KOPT-K1 (cell line): Measurements from ENCODE around the gene SPACA4.
"Not testable (repeated sequence)": the region's sequence is repeated elsewhere in the genome, so short reads cannot be mapped to it uniquely, and the experiment has no call there.

Experiments
- H3K27ac ChIP-seq: fragments of 200-600 bp; sonication (generic); 2 replicates; pipeline ENCODE4 v1.5.1; 2016; ENCODE audit warnings: antibody characterized with exemption, mild to moderate bottlenecking, low read depth, low read length; ENCODE audit not compliant: poor library complexity, severe bottlenecking
- H3K36me3 ChIP-seq: fragments of 200-600 bp; sonication (generic); 2 replicates; pipeline ENCODE4 v1.5.1; 2017; ENCODE audit warnings: antibody characterized with exemption, mild to moderate bottlenecking, low read length, moderate library complexity; ENCODE audit not compliant: insufficient read depth
- H3K9me3 ChIP-seq: fragments of 200-600 bp; sonication (generic); 2 replicates; pipeline ENCODE4 v1.5.1; 2017; ENCODE audit warnings: antibody characterized with exemption, low read length, mild to moderate bottlenecking; ENCODE audit not compliant: insufficient read depth, poor library complexity, severe bottlenecking

Gene SPACA4

GRCh38 chr19:48606463-48607358 lies at the start of gene SPACA4:
TSS of gene SPACA4 (plus strand) at chr19:48606742. CDS start at chr19:48606979, 237 bp downstream.
- Histone ChIP-seq H3K36me3 (no peaks in the 10 kb centered on the region), H3K9me3 (no peaks in the 10 kb centered on the region), H3K27ac (no peak within 1 kb of the TSS)

GRCh38 chr19:48556825-48557224 lies 49.7 kb upstream of the SPACA4 start:
- Histone ChIP-seq H3K36me3 (no peaks in the 10 kb centered on the region), H3K9me3 (no peaks in the 10 kb centered on the region), H3K27ac (no peak overlapping the region)

DNA sequence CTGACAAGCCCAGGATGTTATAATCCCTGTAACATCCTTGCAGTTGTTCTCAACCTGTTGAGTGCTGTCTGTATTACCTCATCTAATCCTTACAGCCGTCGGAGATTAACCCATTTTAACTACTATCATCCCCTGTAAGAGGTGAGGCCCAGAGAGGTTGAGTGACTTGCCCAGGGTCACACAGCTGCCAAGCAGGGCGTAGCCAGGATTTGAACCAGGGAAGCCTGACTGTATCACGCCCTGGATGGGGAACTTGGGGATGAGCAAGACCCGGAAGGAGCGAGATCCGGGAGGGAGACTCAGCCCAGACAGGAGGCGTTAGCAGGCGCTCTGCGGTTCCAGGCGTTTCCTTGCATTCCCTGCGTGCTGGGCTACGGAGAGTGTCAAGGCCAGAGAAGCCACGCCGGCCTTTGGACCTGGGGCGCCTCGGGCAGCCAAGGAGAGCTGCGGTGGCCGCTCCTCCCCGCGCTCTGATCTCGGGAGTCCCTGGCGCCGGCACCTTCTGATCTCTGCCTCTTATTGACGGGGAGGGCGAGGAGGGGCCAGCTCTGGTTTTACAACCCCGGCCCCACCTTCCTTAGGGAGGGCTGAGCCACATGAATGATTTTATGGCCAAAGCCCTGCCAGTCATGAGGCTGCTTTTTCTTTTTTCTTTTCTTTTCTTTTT lies 48.4 kb upstream of the SPACA4 start:
- Histone ChIP-seq H3K9me3 (no peaks in the 10 kb centered on the region), H3K36me3 (no peaks in the 10 kb centered on the region), H3K27ac (no peak overlapping the region)

DNA sequence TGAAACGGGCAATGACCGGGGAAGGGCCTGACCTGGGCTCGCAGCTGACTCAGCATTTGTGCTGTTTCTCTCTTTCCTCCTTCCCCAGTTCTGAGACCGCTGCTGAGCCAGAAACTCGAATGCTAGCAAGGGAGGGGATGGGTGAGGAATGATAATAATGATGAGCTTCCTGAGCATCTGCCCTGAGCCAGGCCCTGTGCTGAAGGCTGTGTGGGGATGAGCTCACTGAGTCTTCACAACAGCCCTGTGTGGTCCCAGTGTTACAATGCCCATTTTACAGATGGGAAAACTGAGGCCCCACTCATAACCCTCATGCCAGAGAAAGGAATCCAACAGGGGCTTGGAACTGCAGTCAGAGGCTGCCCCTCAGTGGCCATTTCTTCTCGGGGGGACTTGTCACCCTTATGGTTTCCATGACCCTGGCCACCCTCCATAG lies 46.4 kb upstream of the SPACA4 start:
- Histone ChIP-seq H3K27ac (no peak overlapping the region), H3K9me3 (no peaks in the 10 kb centered on the region), H3K36me3 (no peaks in the 10 kb centered on the region)

DNA sequence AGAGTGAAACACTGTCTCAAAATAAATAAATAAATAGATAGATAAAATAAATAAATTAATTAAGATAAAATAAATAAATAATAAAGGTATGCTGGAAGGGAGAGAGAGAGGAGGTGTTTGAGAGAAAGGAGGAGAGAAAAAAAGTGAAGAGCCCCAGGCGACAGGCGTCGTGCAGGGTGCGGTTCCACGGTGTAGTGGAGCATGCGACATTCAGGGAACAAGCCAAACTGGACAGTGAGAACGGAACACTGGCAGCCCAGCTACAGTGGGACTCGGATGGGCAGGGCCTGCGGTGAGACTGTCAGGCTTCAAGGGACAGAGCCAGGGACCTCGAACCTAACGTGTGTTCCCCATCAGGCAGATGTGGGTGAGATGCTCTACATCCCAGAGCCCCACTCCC lies 45.1 kb upstream of the SPACA4 start:
- H3K27ac ChIP-seq: no peak overlapping the region
- no peaks in the 10 kb centered on the region for H3K36me3 ChIP-seq
- no peaks in the 10 kb centered on the region for H3K9me3 ChIP-seq

DNA sequence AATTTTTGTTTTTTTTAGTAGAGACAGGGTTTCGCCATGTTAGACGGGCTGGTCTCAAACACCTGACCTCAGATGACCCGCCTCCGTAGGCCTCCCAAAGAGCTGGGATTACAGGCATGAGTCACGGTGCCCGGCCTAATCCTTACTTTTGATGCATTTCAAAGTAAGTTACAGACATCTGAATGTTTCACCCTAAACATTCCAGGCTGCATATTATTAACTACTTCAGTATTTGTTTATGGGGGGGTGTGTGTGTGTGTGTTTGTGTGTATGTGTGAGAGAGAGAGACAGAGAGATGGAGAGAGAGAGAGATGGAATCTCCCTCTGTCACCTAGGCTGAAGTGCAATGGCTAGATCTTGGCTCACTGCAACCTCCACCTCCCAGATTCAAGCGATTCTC lies 41.5 kb upstream of the SPACA4 start:
- Histone ChIP-seq H3K27ac (no peak overlapping the region), H3K9me3 (no peaks in the 10 kb centered on the region)

DNA sequence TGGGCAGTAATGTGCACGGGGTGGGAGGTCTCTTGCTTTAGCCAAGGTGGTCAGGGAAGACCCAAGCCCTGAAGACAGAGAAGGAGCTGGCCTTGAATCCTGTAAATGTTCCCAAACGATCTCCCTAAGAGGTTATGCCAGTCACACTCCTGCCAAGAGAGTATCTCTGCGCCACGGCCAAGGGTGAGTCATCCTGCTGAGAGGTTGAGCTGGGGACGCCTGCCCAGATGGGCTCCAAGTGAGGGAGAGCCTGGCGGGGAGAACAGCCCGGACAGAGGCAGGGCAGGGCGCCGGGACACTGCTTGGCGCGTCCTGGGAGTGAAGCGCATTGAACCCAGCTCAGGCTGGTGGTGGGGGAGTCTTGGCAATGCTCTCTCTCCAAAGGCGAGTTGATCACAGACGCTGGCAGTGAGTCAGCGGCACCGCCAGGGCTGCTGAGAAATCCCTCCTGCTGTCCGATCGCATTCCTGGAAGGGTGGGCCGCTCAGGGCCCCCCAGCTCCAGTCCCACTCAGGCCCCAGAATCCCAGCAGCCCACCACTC lies 38.1 kb upstream of the SPACA4 start:
- Histone ChIP-seq H3K27ac (no peak overlapping the region), H3K36me3 (no peaks in the 10 kb centered on the region)

More for the DNA sequence above, 41.5 kb upstream of the SPACA4 start:
- no peaks in the 10 kb centered on the region for H3K36me3 ChIP-seq

DNA sequence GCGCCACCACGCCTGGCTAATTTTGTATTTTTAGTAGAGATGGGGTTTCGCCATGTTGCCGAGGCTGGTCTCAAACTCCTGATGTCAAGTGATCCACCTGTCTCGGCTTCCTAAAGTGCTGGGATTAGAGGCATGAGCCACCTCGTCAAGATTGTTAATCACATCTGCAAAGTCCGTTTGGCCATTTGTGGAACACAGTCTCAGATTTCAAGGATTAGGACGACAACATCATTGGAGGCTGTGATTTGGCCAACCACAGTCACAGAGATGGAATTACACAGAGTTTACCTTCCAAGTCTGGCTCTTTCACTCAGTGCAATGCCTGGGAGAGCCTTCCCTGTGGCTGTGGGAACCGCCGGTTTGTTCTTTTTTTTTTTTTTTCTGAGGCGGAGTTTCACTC lies 36.7 kb upstream of the SPACA4 start:
- H3K36me3 ChIP-seq: no peaks in the 10 kb centered on the region
- H3K9me3 ChIP-seq: no peaks in the 10 kb centered on the region
- H3K27ac ChIP-seq: no peak overlapping the region

More for the DNA sequence above, 38.1 kb upstream of the SPACA4 start:
- H3K9me3 ChIP-seq: no peaks in the 10 kb centered on the region

GRCh38 chr19:48571378-48572162 lies 35.0 kb upstream of the SPACA4 start:
- Histone ChIP-seq H3K9me3 (no peaks in the 10 kb centered on the region), H3K27ac (no peak overlapping the region), H3K36me3 (no peaks in the 10 kb centered on the region)

GRCh38 chr19:48573163-48573505 lies 33.4 kb upstream of the SPACA4 start:
- Histone ChIP-seq H3K9me3 (no peaks in the 10 kb centered on the region), H3K27ac (no peak overlapping the region), H3K36me3 (no peaks in the 10 kb centered on the region)

- no peak overlapping the region for H3K27ac ChIP-seq
- H3K36me3 ChIP-seq: no peaks in the 10 kb centered on the region
- H3K9me3 ChIP-seq: no peaks in the 10 kb centered on the region
Observed at GRCh38 chr19:48575931-48576622, 30.5 kb upstream of the SPACA4 start.

DNA sequence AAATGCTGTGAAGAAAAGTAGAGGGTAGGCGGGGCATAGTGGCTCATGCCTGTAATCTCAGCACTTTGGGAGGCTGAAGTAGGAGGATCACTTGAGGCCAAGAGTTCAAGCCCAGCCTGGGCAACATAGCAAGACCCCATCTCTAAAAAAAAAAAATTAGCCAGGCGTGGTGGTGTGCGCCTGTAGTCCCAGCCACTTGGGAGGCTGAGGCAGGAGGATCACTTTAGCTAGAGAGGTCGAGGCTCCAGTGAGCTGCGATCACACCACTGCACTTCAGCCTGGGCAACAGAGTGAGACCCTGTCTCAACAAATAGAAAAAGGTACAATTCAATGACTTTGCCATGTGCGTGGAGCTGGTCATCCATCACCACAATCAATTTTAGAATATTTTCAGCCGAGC lies 28.6 kb upstream of the SPACA4 start:
- not testable (repeated sequence) for H3K36me3 ChIP-seq, H3K9me3 ChIP-seq

GRCh38 chr19:48578891-48579290 lies 27.7 kb upstream of the SPACA4 start:
- no peak overlapping the region for H3K27ac ChIP-seq
- H3K36me3 ChIP-seq: no peaks in the 10 kb centered on the region
- no peaks in the 10 kb centered on the region for H3K9me3 ChIP-seq

More for the DNA sequence above, 28.6 kb upstream of the SPACA4 start:
- not testable (repeated sequence) for H3K27ac ChIP-seq

DNA sequence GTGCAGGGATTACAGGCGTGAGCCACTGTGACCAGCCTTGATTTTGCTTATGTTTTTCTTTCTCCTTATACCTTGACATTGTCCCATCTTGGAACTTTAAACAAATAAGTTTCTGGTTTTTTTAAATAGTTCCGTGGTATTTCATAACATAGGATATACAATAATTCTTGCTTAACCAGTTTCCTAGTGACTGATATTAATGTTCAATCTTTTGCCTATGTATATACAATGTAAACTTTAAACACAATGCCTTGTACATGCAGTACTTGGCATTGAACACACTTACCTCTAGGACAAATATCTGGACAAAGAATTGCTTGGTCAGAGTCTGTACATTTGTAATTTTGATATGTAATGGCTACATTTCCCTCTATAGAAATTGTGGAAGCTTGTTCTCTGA lies 24.4 kb upstream of the SPACA4 start:
- Histone ChIP-seq H3K9me3 (no peaks in the 10 kb centered on the region), H3K27ac (no peak overlapping the region), H3K36me3 (no peaks in the 10 kb centered on the region)
